MCF 10A (cell line): ENCODE data around the gene TNFRSF18. TPM values are rescaled to one million over a fixed set of nuclear protein-coding genes. Genes with fewer than 3 reads are reported as not detected.
"Not testable (repeated sequence)": the region's sequence is repeated elsewhere in the genome, so short reads cannot be mapped to it uniquely, and the experiment has no call there.

Experiments used
- BruUV-seq: library from RNA; stranded (reverse); fragments of 400-500 nt; replicated peaks from 2 replicates; lab custom pipeline; 2021; lab: Mats Ljungman, UMichigan
- CTCF ChIA-PET: fragments of 300-600 bp; sonication (Branson Sonifier 250); formaldehyde crosslinking; extraction: SDS; loops from one replicate; lab custom pipeline; 2021; ENCODE audit warnings: antibody characterized with exemption, inconsistent platforms; lab: Yijun Ruan, JAX
- POLR2A ChIA-PET: fragments of 300-600, 350-650 bp; sonication (Branson Sonifier 250); formaldehyde crosslinking; extraction: SDS; loops from one replicate; lab custom pipeline; 2020; ENCODE audit warnings: antibody characterized with exemption, inconsistent platforms; lab: Yijun Ruan, JAX
- DNase-seq: peaks from one replicate; pipeline ENCODE4 v3.0.0-alpha.2; 2018; ENCODE audit not compliant: unreplicated experiment
- H3K27ac Mint-ChIP-seq: one replicate; pipeline ENCODE4 v1.8.0; 2022; ENCODE audit warnings: mild to moderate bottlenecking, low read depth, mixed read lengths; ENCODE audit not compliant: unreplicated experiment
- H3K27me3 Mint-ChIP-seq: one replicate; pipeline ENCODE4 v1.8.0; 2022; ENCODE audit warnings: mixed read lengths; ENCODE audit not compliant: insufficient read depth, unreplicated experiment
- H3K36me3 Mint-ChIP-seq: one replicate; pipeline ENCODE4 v1.8.0; 2022; ENCODE audit warnings: mild to moderate bottlenecking, moderate library complexity, mixed read lengths; ENCODE audit not compliant: insufficient read depth, unreplicated experiment
- H3K4me1 Mint-ChIP-seq: one replicate; pipeline ENCODE4 v1.8.0; 2022; ENCODE audit warnings: mixed read lengths; ENCODE audit not compliant: insufficient read depth, unreplicated experiment
- H3K4me3 Mint-ChIP-seq: one replicate; pipeline ENCODE4 v1.8.0; 2022; ENCODE audit warnings: mild to moderate bottlenecking, moderate library complexity, mixed read lengths; ENCODE audit not compliant: unreplicated experiment
- H3K9me3 Mint-ChIP-seq: one replicate; pipeline ENCODE4 v1.8.0; 2022; ENCODE audit warnings: mixed read lengths; ENCODE audit not compliant: unreplicated experiment
- CTCF ChIP-seq: fragments of 200-600 bp; IDR thresholded peaks from one replicate; pipeline ENCODE4 v1.8.0; 2022; ENCODE audit warnings: antibody characterized with exemption, mild to moderate bottlenecking; ENCODE audit not compliant: unreplicated experiment
- intact Hi-C: fragments of 100-400 bp; cut with micrococcal nuclease; formaldehyde crosslinking; loops from 2 replicates; pipeline ENCODE4 v1.14.1; 2022
- total RNA-seq: library from RNA; stranded (reverse); gene quantifications from 2 replicates; pipeline ENCODE4 v1.2.3, GENCODE V29; 2022

Gene TNFRSF18
- total RNA-seq, 1 experiment from 2014 or later: not detected

GRCh38 chr1:1254667-1254998 is 48.2 kb upstream of the TNFRSF18 start:
- H3K27me3 Mint-ChIP-seq: no peaks in the 10 kb centered on the region
- intact Hi-C loops: no loop called here
- DNase-seq: no peak
- H3K4me3 Mint-ChIP-seq: no peak overlapping the region
- peaks cover 60% of the 10 kb centered on the region for H3K36me3 Mint-ChIP-seq
- BruUV-seq: no TSS peak
- H3K27ac Mint-ChIP-seq: no peak overlapping the region
- CTCF ChIA-PET: no interaction called here
- peaks cover 18% of the 10 kb centered on the region for H3K4me1 Mint-ChIP-seq
- no peaks in the 10 kb centered on the region for H3K9me3 Mint-ChIP-seq
- no peak for TF ChIP-seq CTCF
- POLR2A ChIA-PET: no interaction called here

- no peak for TF ChIP-seq CTCF
- no TSS peak for BruUV-seq
- no peak for DNase-seq
- Mint-ChIP-seq H3K4me1 (peaks cover 13% of the 10 kb centered on the region), H3K27ac (no peak overlapping the region), H3K4me3 (no peak overlapping the region), H3K27me3 (no peaks in the 10 kb centered on the region), H3K36me3 (peaks cover 55% of the 10 kb centered on the region), H3K9me3 (no peaks in the 10 kb centered on the region)
- POLR2A ChIA-PET: no interaction called here
- intact Hi-C loops: no loop called here
- CTCF ChIA-PET: no interaction called here
These were observed 47.7 kb upstream of the TNFRSF18 start for GRCh38 chr1:1253972-1254666.

- intact Hi-C loops: no loop called here
- no peak overlapping the region for H3K27ac Mint-ChIP-seq
- DNase-seq: no peak
- H3K4me3 Mint-ChIP-seq: no peak overlapping the region
- H3K9me3 Mint-ChIP-seq: no peaks in the 10 kb centered on the region
- peaks cover 48% of the 10 kb centered on the region for H3K36me3 Mint-ChIP-seq
- H3K4me1 Mint-ChIP-seq: peaks cover 7% of the 10 kb centered on the region
- BruUV-seq: no TSS peak
- H3K27me3 Mint-ChIP-seq: no peaks in the 10 kb centered on the region
- ChIA-PET CTCF (no interaction called here), POLR2A (no interaction called here)
- no peak for TF ChIP-seq CTCF
These were observed 46.9 kb upstream of the TNFRSF18 start for GRCh38 chr1:1253314-1253713.

GRCh38 chr1:1250786-1251284 is 44.4 kb upstream of the TNFRSF18 start:
- Mint-ChIP-seq H3K4me3 (no peak overlapping the region), H3K36me3 (peaks cover 35% of the 10 kb centered on the region), H3K4me1 (peaks cover 6% of the 10 kb centered on the region), H3K27me3 (no peaks in the 10 kb centered on the region), H3K9me3 (no peaks in the 10 kb centered on the region), H3K27ac (peak overlapping the region; percentile 64)
- intact Hi-C loops: no loop called here
- TF ChIP-seq CTCF: no peak
- DNase-seq: peak; percentile 77
- ChIA-PET POLR2A (interaction anchor here (0.6 to 2.1 kb wide), 9 partner anchors 10 to 230 kb away, joined by 3 to 9 read pairs (median 3); no protein-coding TSS in a partner anchor), CTCF (interaction anchor here (0.6 to 1.4 kb wide), 6 partner anchors 9 to 139 kb away, joined by 3 to 9 read pairs (median 3); no protein-coding TSS in a partner anchor)
- BruUV-seq: no TSS peak

- H3K4me3 Mint-ChIP-seq, H3K9me3 Mint-ChIP-seq, H3K4me1 Mint-ChIP-seq, intact Hi-C loops, H3K27ac Mint-ChIP-seq, CTCF ChIA-PET, BruUV-seq, H3K27me3 Mint-ChIP-seq, DNase-seq, POLR2A ChIA-PET: not testable (repeated sequence)
- peaks cover 14% of the 10 kb centered on the region for H3K36me3 Mint-ChIP-seq
These were observed 41.9 kb upstream of the TNFRSF18 start for GRCh38 chr1:1248009-1248913.
